Stimulated activated CD8-positive, alpha-beta memory T cell treated with anti-CD3 and anti-CD28 coated beads, Interleukin-7, amount 100 ng/mL, for 4 hours (primary cell): ENCODE results near the gene KIF26B.

Source experiments
- DNase-seq, 2 donors: peaks; one replicate each; pipeline ENCODE4 v3.0.0-alpha.2; 2020; ENCODE audit warnings: low read depth in 2 of 2

KIF26B gene

DNA sequence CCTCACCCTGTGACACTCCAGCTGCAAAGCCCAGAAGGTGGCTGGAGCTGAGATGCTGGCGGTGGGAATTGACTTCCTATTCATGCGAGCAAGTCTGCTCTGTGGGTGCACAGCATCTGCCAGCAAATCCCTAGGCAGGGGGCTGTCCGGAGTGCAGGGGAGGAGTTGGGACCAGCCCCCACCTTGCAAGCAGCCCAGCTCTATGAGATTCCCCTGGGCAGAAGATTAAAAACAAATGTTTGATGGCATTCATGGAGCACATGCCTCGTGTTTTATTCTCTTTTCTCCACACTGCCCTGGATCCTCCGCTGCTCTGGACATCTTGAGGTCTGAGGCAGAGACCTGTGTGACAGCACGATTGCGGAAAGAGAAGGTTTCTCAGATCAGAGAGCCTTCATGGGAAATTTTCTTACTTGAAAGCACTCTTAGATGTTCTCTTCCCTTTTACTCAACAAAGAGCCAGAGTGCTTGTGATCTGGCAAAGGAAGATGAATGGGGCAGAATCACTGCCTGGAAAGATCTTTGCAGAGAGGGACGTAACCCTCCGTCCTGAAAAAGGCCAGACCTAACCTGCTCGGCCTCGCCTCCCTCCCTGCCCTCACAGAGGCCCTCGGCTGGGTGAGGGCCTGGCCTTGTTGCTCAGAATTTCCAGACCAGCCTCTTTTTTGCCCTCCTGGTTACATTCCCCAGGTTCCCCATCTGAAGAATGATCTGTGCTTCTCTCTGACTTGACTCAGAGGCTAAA is 597.1 kb downstream of the KIF26B start:
- DNase-seq: no peak

DNA sequence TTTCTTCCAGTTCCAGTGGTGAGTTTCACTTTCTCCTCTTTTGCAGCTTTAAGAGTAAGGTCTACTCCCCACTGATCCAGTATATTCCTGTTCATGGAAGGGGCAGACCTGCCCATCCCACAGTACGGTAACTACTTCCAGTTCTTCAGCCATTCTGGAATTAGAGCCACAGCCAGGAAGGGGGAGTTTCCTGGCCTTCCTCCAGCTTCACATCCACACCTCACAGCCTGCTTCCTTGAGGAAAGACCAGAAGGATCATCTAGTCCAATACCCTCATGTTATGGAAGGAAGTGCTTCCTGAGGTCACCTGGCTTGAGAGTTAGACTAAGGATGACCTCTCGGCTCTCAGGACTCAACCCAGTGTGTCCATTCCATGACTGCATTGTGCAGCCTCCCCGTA is 597.8 kb downstream of the KIF26B start:
- no peak for DNase-seq

DNA sequence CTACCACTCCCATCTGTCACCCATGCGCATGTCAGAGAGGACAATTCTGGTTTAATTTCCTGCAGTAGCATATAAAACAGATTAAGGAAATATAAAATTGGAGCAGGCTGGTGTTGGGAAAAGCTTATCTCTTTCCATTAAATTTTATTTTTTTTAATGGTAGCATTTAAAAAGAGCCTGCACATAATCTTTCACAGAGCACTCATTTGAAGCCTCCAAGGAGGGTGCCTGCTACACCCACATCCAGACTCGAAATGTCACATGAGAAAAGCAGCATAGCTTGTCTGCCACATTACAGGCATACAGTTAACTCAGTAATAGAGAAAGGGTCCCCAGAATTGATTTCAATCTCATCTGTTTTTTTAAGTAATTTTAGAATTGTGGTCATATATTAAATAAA is 599.0 kb downstream of the KIF26B start:
- no peak for DNase-seq

DNA sequence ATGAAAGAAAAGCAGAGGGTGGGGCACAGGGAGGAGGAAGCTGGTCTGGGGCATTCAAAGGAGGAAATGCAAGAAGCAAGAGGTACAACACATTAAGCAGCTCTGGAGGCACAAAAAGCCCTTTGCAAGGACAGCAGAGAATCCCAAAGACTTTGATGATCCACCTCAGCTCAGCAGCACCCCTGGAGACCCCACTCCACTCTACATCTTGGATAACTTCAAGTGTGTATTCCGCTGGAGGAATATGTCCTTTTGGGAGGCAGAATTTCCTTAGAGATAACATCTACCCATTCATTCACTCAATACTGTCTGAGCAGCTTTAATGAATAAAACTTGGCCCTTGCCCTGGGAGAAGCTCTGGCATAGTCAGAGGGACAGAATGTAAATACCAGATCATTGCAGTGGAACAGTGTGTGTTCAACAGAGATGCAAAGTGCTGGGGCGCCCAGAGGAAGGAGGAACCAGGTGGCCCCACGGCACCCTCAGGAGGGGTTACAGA is 599.7 kb downstream of the KIF26B start:
- DNase-seq: no peak
